Measurements from ENCODE around the gene ARHGAP26.
"Not testable (repeated sequence)": the region's sequence is repeated elsewhere in the genome, so short reads cannot be mapped to it uniquely, and the experiment has no call there.

ARHGAP26 gene

GRCh38 chr5:142941245-142941644 lies 171.1 kb downstream of the ARHGAP26 start:
- no peak for DNase-seq

- no peak for DNase-seq
These were observed 172.7 kb downstream of the ARHGAP26 start for GRCh38 chr5:142942901-142943300.

- DNase-seq: no peak
These were observed 174.0 kb downstream of the ARHGAP26 start for GRCh38 chr5:142944140-142944539.

GRCh38 chr5:142945321-142945720 lies 175.1 kb downstream of the ARHGAP26 start:
- no peak for DNase-seq

- DNase-seq: no peak
These were observed 175.7 kb downstream of the ARHGAP26 start for GRCh38 chr5:142945845-142946244.

GRCh38 chr5:142946547-142947426 lies 176.6 kb downstream of the ARHGAP26 start:
- DNase-seq: no peak

GRCh38 chr5:142947427-142947709 lies 177.2 kb downstream of the ARHGAP26 start:
- DNase-seq: no peak

- DNase-seq: no peak
These were observed 182.1 kb downstream of the ARHGAP26 start for GRCh38 chr5:142952229-142952628.

DNA sequence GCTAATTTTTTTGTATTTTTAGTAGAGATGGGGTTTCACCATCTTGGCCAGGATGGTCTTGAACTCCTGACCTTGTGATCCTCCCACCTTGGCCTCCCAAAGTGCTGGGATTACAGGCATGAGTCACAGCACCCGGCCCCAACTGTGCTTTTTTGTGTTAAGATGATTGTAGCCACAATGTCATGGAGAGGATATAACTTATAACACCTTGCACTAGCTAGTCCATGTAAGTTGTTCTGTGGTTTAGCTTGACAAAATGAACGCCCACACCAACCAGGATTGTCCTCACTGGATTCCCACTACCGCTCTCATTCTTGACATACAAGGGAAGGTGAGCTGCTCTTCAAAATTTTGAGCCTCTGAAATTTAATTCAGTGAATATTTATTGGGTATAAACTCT lies 182.7 kb downstream of the ARHGAP26 start:
- DNase-seq: not testable (repeated sequence)

DNA sequence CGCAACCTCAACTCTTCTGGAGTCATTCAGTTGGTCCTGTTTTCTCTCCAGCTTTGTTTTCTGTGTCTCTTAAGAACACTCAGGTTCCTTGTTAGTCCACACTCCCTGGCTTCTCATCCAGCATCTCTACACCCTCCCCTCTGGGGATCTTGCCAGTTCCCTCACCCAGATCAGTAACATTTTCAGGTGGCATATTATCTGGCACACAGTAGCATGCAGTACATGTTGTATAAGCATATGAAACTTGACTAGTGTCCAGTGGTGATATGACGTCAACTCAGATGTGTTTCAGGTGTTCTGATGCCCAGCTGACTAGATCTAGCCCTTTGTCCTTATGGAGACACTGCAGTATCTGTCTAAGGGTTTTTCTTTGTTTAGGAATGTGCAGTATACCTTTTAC lies 184.3 kb downstream of the ARHGAP26 start:
- DNase-seq: no peak

- no peak for DNase-seq
These were observed 185.5 kb downstream of the ARHGAP26 start for GRCh38 chr5:142955628-142956027.

DNA sequence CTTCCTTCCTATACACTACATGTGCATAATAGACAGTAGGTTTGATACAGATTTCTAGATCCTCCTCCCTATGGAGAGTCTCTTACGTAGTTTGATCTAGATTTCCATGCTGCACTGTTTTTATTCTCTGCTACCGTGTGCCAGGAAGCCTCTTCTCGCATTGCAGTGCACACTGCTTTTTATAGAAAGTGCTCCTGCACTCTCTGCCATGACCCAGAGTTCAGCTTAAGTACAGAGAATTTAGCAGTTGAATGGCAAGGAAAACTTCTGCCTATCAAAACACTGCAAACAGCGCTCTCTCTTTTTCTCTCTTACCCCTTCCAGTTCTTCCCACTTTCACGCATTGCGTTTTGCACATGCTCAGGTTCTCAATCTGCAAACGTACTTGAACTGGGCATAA lies 187.4 kb downstream of the ARHGAP26 start:
- no peak for DNase-seq

GRCh38 chr5:142958944-142959682 lies 188.9 kb downstream of the ARHGAP26 start:
- no peak for DNase-seq

- peak; percentile 79 for DNase-seq
These were observed 189.8 kb downstream of the ARHGAP26 start for GRCh38 chr5:142959683-142960657.

- no peak for DNase-seq
These were observed 191.4 kb downstream of the ARHGAP26 start for GRCh38 chr5:142961440-142962173.

DNA sequence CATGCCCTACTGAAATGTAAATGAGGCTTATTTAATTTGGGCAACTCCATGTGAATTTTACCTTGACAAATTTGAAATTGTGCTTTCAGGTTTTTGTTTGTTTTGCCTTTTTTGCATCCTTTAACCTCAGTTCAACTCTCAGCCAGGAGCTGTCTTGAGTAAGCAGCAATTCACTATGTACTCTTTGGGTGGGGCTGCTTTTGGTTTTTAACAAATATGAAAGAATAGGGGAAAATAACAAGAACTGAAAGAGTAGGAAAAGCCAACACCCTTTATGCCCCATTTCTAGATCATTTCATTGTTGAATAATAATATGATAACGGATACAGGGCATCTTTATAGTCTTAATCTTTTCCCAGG lies 192.0 kb downstream of the ARHGAP26 start:
- no peak for DNase-seq

- DNase-seq: not testable (repeated sequence)
These were observed 195.3 kb downstream of the ARHGAP26 start for GRCh38 chr5:142965258-142966120.

DNA sequence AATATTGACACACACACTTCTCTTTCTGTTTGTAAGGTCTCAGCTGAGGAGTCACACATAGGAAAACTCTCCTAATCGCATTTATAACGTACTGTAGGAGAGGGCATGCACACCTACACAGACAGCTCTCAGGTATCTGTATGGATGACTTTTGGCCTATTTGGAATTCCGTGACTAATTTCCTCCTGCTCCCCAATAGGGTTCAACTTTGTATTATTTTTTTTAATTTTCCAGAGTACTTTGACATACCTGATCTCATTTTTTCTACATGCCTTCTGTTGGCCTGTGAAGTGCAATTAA lies 195.9 kb downstream of the ARHGAP26 start:
- DNase-seq: no peak

GRCh38 chr5:142969186-142969585 lies 199.0 kb downstream of the ARHGAP26 start:
- DNase-seq: no peak

GRCh38 chr5:142969624-142970439 lies 199.7 kb downstream of the ARHGAP26 start:
- no peak for DNase-seq

All from NCI-H226 (cell line).